ENCODE data around the gene TRIP10. TPM values are rescaled to one million over a fixed set of nuclear protein-coding genes. Genes with fewer than 3 reads are reported as not detected.

TRIP10 gene
- total and polyA plus RNA-seq, 2 of the 4 experiments (the other 2 are of a cell fraction) = 39.1 to 47.0 TPM

- no peak for TF ChIP-seq RAD21 (IDR thresholded peaks at IDR 0.05; ENCODE audit: low read length)
Measured at GRCh38 chr19:6714749-6715555, 24.5 kb upstream of the TRIP10 start (continued).

GRCh38 chr19:6716610-6716970 lies 22.9 kb upstream of the TRIP10 start:
- no peak for DNase-seq
- Histone ChIP-seq H3K9me3 (ENCODE audit: control insufficient read depth, insufficient read depth, low read length) (no peaks in the 10 kb centered on the region; the same call in 1 of the 2 replicates), H2BK15ac (ENCODE audit: low read depth, low read length) (no peak overlapping the region), H2AK9ac (replicated peaks; ENCODE audit: low read depth, low read length, poor library complexity) (no peak overlapping the region), H3K56ac (ENCODE audit: extremely low read depth, insufficient read depth, low read length) (no peak overlapping the region), H3K4me1 (ENCODE audit: control insufficient read depth, insufficient read depth, low read length) (no peaks in the 10 kb centered on the region; the same call in 1 of the 2 replicates), H3K4me3 (ENCODE audit: insufficient read depth, low read depth, low read length) (no peak overlapping the region), H3K4me2 (ENCODE audit: low read depth, low read length) (no peak overlapping the region), H3K23ac (ENCODE audit: low read depth, low read length) (no peak overlapping the region), H4K5ac (ENCODE audit: low read depth, low read length) (no peak overlapping the region), H3K18ac (ENCODE audit: low read depth, low read length) (no peak overlapping the region), H4K91ac (ENCODE audit: insufficient read depth, low read depth, low read length) (no peak overlapping the region), H3K79me1 (ENCODE audit: low read depth in 1 of 2, low read length in 2 of 2) (no peaks in the 10 kb centered on the region), H3K36me3 (ENCODE audit: control insufficient read depth, insufficient read depth, low read length) (peaks cover 4% of the 10 kb centered on the region; the same call in 1 of the 2 replicates), H2BK20ac (ENCODE audit: low read depth, low read length) (no peak overlapping the region), H3K27me3 (ENCODE audit: control insufficient read depth, insufficient read depth, low read length) (no peaks in the 10 kb centered on the region), H2AFZ (replicated peaks; ENCODE audit: low read length, poor library complexity) (no peak overlapping the region), H2AK5ac (ENCODE audit: low read depth, low read length) (no peak overlapping the region), H2BK5ac (ENCODE audit: low read depth, low read length, poor library complexity, severe bottlenecking) (no peak overlapping the region), H2BK120ac (ENCODE audit: low read depth, low read length) (no peak overlapping the region), H4K8ac (ENCODE audit: low read depth in 2 of 2, low read length in 2 of 2) (no peak overlapping the region), H3K4ac (ENCODE audit: low read depth, low read length) (no peak overlapping the region), H3K9ac (ENCODE audit: low read depth, low read length) (no peak overlapping the region), H4K20me1 (ENCODE audit: insufficient read depth, low read length) (no peaks in the 10 kb centered on the region), H3K27ac (ENCODE audit: insufficient read depth, low read length) (no peak overlapping the region), H3K14ac (replicated peaks; ENCODE audit: low read depth, low read length) (no peak overlapping the region), H3K9me1 (ENCODE audit: insufficient read depth, low read length) (no peaks in the 10 kb centered on the region)
- BruUV-seq (replicated peaks) = no TSS peak
- in situ Hi-C loops (cut with MboI; ENCODE audit: low sequenced_read_pairs) (no loop called here), dilution Hi-C loops (cut with HindIII; ENCODE audit: low sequenced_read_pairs, unreplicated experiment) (no loop called here), intact Hi-C loops (cut with micrococcal nuclease) (no loop called here)
- POLR2A ChIA-PET (ENCODE audit: unreplicated experiment) = no interaction called here
- ATAC-seq (ENCODE audit: low read depth) = no peak
- CTCF ChIA-PET = no interaction called here
- WGBS, 2 experiments (ENCODE audit: extremely low coverage in 2 of 2, insufficient read length in 1 of 2) = 60% methylated on average over 2 of the region's 6 CpGs; no CpG with 5 or more reads in 1 of the 2 experiments
- TF ChIP-seq FOS (IDR thresholded peaks at IDR 0.05; ENCODE audit: low read depth, low read length) (no peak), RFX5 (IDR thresholded peaks at IDR 0.05; ENCODE audit: low read depth, low read length) (no peak), CHD1 (IDR thresholded peaks at IDR 0.05; ENCODE audit: low read depth, low read length) (no peak), MXI1 (IDR thresholded peaks at IDR 0.05; ENCODE audit: borderline replicate concordance, low read depth, low read length) (no peak), NFE2L2 (IDR thresholded peaks at IDR 0.05; ENCODE audit: low read depth, low read length) (no peak), MAZ (IDR thresholded peaks at IDR 0.05; ENCODE audit: borderline replicate concordance, low read depth, low read length) (no peak), SMC3 (IDR thresholded peaks at IDR 0.05; ENCODE audit: low read depth, low read length) (no peak), BHLHE40 (IDR thresholded peaks at IDR 0.05; ENCODE audit: low read depth, low read length) (no peak)
- TF ChIP-seq, protein P1, sequence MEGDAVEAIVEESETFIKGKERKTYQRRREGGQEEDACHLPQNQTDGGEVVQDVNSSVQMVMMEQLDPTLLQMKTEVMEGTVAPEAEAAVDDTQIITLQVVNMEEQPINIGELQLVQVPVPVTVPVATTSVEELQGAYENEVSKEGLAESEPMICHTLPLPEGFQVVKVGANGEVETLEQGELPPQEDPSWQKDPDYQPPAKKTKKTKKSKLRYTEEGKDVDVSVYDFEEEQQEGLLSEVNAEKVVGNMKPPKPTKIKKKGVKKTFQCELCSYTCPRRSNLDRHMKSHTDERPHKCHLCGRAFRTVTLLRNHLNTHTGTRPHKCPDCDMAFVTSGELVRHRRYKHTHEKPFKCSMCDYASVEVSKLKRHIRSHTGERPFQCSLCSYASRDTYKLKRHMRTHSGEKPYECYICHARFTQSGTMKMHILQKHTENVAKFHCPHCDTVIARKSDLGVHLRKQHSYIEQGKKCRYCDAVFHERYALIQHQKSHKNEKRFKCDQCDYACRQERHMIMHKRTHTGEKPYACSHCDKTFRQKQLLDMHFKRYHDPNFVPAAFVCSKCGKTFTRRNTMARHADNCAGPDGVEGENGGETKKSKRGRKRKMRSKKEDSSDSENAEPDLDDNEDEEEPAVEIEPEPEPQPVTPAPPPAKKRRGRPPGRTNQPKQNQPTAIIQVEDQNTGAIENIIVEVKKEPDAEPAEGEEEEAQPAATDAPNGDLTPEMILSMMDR (conservative IDR thresholded peaks at IDR 0.05; ENCODE audit: low read depth, low read length) = no peak
- TF ChIP-seq, protein P2, sequence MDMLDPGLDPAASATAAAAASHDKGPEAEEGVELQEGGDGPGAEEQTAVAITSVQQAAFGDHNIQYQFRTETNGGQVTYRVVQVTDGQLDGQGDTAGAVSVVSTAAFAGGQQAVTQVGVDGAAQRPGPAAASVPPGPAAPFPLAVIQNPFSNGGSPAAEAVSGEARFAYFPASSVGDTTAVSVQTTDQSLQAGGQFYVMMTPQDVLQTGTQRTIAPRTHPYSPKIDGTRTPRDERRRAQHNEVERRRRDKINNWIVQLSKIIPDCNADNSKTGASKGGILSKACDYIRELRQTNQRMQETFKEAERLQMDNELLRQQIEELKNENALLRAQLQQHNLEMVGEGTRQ (IDR thresholded peaks at IDR 0.05; ENCODE audit: low read depth, low read length) = no peak
- TF ChIP-seq, protein P3, sequence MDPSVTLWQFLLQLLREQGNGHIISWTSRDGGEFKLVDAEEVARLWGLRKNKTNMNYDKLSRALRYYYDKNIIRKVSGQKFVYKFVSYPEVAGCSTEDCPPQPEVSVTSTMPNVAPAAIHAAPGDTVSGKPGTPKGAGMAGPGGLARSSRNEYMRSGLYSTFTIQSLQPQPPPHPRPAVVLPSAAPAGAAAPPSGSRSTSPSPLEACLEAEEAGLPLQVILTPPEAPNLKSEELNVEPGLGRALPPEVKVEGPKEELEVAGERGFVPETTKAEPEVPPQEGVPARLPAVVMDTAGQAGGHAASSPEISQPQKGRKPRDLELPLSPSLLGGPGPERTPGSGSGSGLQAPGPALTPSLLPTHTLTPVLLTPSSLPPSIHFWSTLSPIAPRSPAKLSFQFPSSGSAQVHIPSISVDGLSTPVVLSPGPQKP (IDR thresholded peaks at IDR 0.05; ENCODE audit: borderline replicate concordance, low read depth, low read length) = no peak
